Endodermal cell (in vitro differentiated cells): ENCODE results near the gene EFEMP1. TPM values are rescaled to one million over a fixed set of nuclear protein-coding genes. Genes with fewer than 3 reads are reported as not detected.

Source experiments
- DNase-seq: peaks from one replicate; pipeline ENCODE4 v3.0.0-alpha.2; 2017
- H3K27ac ChIP-seq: 2 replicates; pipeline ENCODE4 v1.5.1; 2013; ENCODE audit warnings: mild to moderate bottlenecking, low read depth, low read length, moderate library complexity
- H3K27me3 ChIP-seq: 2 replicates; pipeline ENCODE4 v1.6.1; 2013; ENCODE audit warnings: mild to moderate bottlenecking, low read length, moderate library complexity; ENCODE audit not compliant: insufficient read depth, control insufficient read depth, poor library complexity, severe bottlenecking
- H3K36me3 ChIP-seq: 2 replicates; pipeline ENCODE4 v1.7.0; 2013; ENCODE audit warnings: mild to moderate bottlenecking, low read length, moderate library complexity; ENCODE audit not compliant: control insufficient read depth, insufficient read depth
- H3K4me1 ChIP-seq: one replicate; pipeline ENCODE4 v1.7.0; 2013; ENCODE audit warnings: low read length; ENCODE audit not compliant: control insufficient read depth, insufficient read depth
- H3K4me3 ChIP-seq: 2 replicates; pipeline ENCODE4 v1.5.1; 2013; ENCODE audit warnings: mild to moderate bottlenecking, low read length, moderate library complexity
- H3K9ac ChIP-seq: 2 replicates; pipeline ENCODE4 v1.6.1; 2013; ENCODE audit warnings: mild to moderate bottlenecking, low read length, moderate library complexity; ENCODE audit not compliant: poor library complexity, severe bottlenecking; ENCODE audit errors: extremely low read depth
- H3K9me3 ChIP-seq: 2 replicates; pipeline ENCODE4 v1.6.1; 2013; ENCODE audit warnings: mild to moderate bottlenecking, low read length, moderate library complexity; ENCODE audit not compliant: control insufficient read depth
- H3K27ac Mint-ChIP-seq: 2 replicates; pipeline ENCODE4 v1.8.0; 2020; ENCODE audit warnings: mixed read lengths
- H3K27me3 Mint-ChIP-seq: 2 replicates; pipeline ENCODE4 v1.8.0; 2021; ENCODE audit warnings: mild to moderate bottlenecking, mixed read lengths; ENCODE audit not compliant: insufficient read depth
- H3K36me3 Mint-ChIP-seq: 2 replicates; pipeline ENCODE4 v1.8.0; 2020; ENCODE audit warnings: low read depth, mixed read lengths
- H3K4me1 Mint-ChIP-seq: 2 replicates; pipeline ENCODE4 v1.8.0; 2020; ENCODE audit warnings: mixed read lengths
- H3K4me3 Mint-ChIP-seq: 2 replicates; pipeline ENCODE4 v1.8.0; 2020; ENCODE audit warnings: mild to moderate bottlenecking, moderate library complexity, mixed read lengths
- H3K9me3 Mint-ChIP-seq: 2 replicates; pipeline ENCODE4 v1.8.0; 2020; ENCODE audit warnings: mild to moderate bottlenecking, mixed read lengths
- CTCF ChIP-seq: fragments of 200-600 bp; sonication (generic); conservative IDR thresholded peaks from 2 replicates; pipeline ENCODE4 v1.5.0; 2021; ENCODE audit warnings: antibody characterized with exemption, mild to moderate bottlenecking
- WGBS, 2 experiments: methylation state at CpG; one replicate each; pipeline versions ENCODE4 v1.1.5 to v1.1.7; 2013; ENCODE audit warnings: missing lambda C conversion rate in 2 of 2, mixed read lengths in 1 of 2; ENCODE audit not compliant: insufficient coverage in 1 of 2, insufficient read length in 1 of 2; 5-methylcytosine and 5-hydroxymethylcytosine counted together
- total RNA-seq, 2 donors: library from RNA; stranded (reverse); fragmentation: NEBNext Ultra II Directional in 1 of 2; extraction: Animal tissue kit (Norgen Biotek cat#: 25700) in 1 of 2; gene quantifications; 2 replicates in 1 of 2; 3 replicates in 1 of 2; pipeline ENCODE4 v1.2.1, GENCODE V29; 2021

EFEMP1 gene
- total RNA-seq, 2 donors from 2014 or later: 2.6 to 3.3 TPM

DNA sequence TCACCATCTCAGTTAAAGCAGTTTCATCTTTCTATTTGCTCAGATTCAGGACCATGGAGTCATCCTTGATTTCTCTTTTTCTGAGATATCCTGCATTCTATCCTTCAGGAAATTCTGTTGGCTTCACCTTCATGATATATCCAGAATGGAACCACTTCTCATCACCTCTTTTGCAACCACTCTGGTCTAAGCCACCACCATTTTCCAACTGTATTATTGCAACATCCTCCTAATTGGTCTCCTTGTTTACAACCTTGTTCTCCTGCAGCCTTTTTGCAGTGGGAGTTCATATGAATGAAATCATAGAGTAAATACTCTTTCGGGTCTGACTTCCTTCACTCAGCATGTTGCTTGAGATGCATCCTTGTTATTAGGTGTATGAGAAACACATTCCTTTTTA lies 3.4 kb upstream of the EFEMP1 start:
- Mint-ChIP-seq H3K27me3 (peaks cover 50% of the 10 kb centered on the region), H3K36me3 (no peaks in the 10 kb centered on the region), H3K4me3 (no peak overlapping the region), H3K27ac (no peak overlapping the region), H3K9me3 (no peaks in the 10 kb centered on the region), H3K4me1 (peaks cover 9% of the 10 kb centered on the region)
- Histone ChIP-seq H3K4me3 (no peak overlapping the region), H3K27ac (no peak overlapping the region), H3K36me3 (no peaks in the 10 kb centered on the region), H3K9ac (no peak overlapping the region), H3K4me1 (no peaks in the 10 kb centered on the region), H3K27me3 (peaks cover 38% of the 10 kb centered on the region), H3K9me3 (no peaks in the 10 kb centered on the region)
- TF ChIP-seq CTCF: no peak
- no peak for DNase-seq
- WGBS, 2 experiments: 100% methylated on average over 1 of the region's 1 CpG

GRCh38 chr2:55926246-55926645 lies 2.7 kb upstream of the EFEMP1 start:
- H3K36me3 ChIP-seq: no peaks in the 10 kb centered on the region
- TF ChIP-seq CTCF: no peak
- H3K27me3 Mint-ChIP-seq: peaks cover 56% of the 10 kb centered on the region
- peaks cover 10% of the 10 kb centered on the region for H3K4me1 Mint-ChIP-seq
- H3K9ac ChIP-seq: no peak overlapping the region
- WGBS, 2 experiments: 0 to 17% methylated on average over 1 of the region's 1 CpG
- H3K9me3 ChIP-seq: no peaks in the 10 kb centered on the region
- H3K4me1 ChIP-seq: no peaks in the 10 kb centered on the region
- H3K27ac Mint-ChIP-seq: no peak overlapping the region
- no peak overlapping the region for H3K4me3 Mint-ChIP-seq
- no peaks in the 10 kb centered on the region for H3K36me3 Mint-ChIP-seq
- H3K27ac ChIP-seq: no peak overlapping the region
- H3K9me3 Mint-ChIP-seq: no peaks in the 10 kb centered on the region
- peaks cover 45% of the 10 kb centered on the region for H3K27me3 ChIP-seq
- peak; percentile 59 for DNase-seq
- no peak overlapping the region for H3K4me3 ChIP-seq

DNA sequence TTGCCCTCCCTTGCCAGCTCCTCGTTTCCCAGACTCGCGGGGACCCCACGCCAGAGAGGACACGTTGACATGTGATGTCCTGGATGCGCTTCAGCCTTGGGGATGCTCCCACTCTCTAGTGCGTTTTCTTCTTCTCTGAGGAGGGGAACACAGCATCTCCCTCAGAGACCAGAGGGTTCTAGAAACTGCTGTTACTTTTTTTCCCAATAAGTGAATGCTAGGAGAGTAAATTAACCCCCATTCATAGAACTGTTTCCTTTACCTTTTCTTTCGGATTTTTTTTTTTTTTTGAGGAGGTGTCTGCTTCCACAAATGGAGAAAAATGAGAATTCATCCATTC lies 370 bp upstream of the EFEMP1 start:
- Histone ChIP-seq H3K27ac (no peak overlapping the region), H3K27me3 (peaks cover 59% of the 10 kb centered on the region), H3K4me1 (no peaks in the 10 kb centered on the region), H3K9ac (no peak overlapping the region), H3K9me3 (no peaks in the 10 kb centered on the region), H3K4me3 (peak overlapping the region; percentile 82), H3K36me3 (no peaks in the 10 kb centered on the region)
- no peak for DNase-seq
- no peak for TF ChIP-seq CTCF
- no peaks in the 10 kb centered on the region for H3K36me3 Mint-ChIP-seq
- WGBS, 2 experiments: 5% methylated on average over 8 of the region's 8 CpGs; no CpG with 5 or more reads in 1 of the 2 experiments
- no peaks in the 10 kb centered on the region for H3K9me3 Mint-ChIP-seq
- H3K27ac Mint-ChIP-seq: no peak overlapping the region
- peaks cover 57% of the 10 kb centered on the region for H3K27me3 Mint-ChIP-seq
- peaks cover 10% of the 10 kb centered on the region for H3K4me1 Mint-ChIP-seq
- peak overlapping the region; percentile 68 for H3K4me3 Mint-ChIP-seq
